T-helper 1 cell treated with Interleukin-12 subunit alpha and Interleukin-12 subunit beta and Interleukin-4 antibody, amounts not matched to agents 30 ng/mL and 1 ng/mL, for 36 hours (primary cell): Measurements from ENCODE around the gene SPC24. TPM values are rescaled to one million over a fixed set of nuclear protein-coding genes. Genes with fewer than 3 reads are reported as not detected.

Experiments
- intact Hi-C: fragments of 100-400 bp; cut with micrococcal nuclease; formaldehyde crosslinking; loops from one replicate; pipeline ENCODE4 v1.15.1; 2024
- total RNA-seq: library from RNA; stranded (reverse); gene quantifications from 2 replicates; pipeline ENCODE4 v1.2.3, GENCODE V29; 2022

SPC24 gene
- total RNA-seq, 1 donor from 2014 or later: 35.6 TPM

GRCh38 chr19:11098327-11098726 is 57.3 kb downstream of the SPC24 start:
- intact Hi-C loops: loop anchor here (5.0 to 10.0 kb wide), 3 partner anchors 39 to 904 kb away; partner anchors contain the start of genes DNMT1 and ILF3

GRCh38 chr19:11097367-11097766 is 58.2 kb downstream of the SPC24 start:
- intact Hi-C loops: loop anchor here (5.0 to 10.0 kb wide), 3 partner anchors 40 to 903 kb away; partner anchors contain the start of genes DNMT1 and ILF3

DNA sequence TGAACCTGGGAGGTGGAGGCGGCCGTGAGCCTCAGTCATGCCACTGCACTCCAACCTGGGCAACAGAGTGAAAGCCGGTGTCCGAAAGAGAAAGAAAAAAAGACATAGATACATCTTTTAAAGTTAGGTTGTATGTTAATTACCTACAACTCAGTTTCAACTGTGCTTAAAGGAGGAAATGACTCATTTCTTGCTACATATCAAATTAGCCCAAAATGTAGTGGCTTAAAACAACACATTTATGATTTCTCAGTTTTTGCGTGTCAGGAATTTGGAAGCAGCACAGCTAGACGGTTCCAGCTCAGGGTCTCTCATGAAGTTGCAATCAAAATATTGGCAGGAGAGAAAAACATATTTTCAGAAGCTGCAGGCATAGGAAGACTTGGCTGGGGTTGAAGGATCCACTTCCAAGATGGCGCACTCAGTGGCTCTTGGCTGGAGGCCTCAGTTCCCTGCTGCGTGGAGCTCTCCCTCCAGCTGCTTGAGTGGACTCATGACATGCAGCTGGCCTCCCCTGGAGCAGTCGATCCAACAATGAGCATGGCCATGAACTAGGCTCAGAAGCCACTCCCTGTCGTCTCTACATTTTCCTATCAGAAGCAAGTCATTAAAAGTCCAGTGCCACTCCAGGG is 59.3 kb downstream of the SPC24 start:
- intact Hi-C loops: loop anchor here (1.0 to 10.0 kb wide), 5 partner anchors 41 to 902 kb away; partner anchors contain the start of genes DNMT1, ILF3 and SPC24

Other genes starting within 250 kb of the SPC24 start
- 27.0 and 32.0 TPM in 2 replicates for gene YIPF2, start 227.1 kb downstream of the SPC24 start, total RNA-seq
- gene TIMM29, start 227.0 kb downstream of the SPC24 start, total RNA-seq: 19.9 and 23.0 TPM in 2 replicates
- gene SMARCA4, start 194.8 kb downstream of the SPC24 start, total RNA-seq: 118 and 120 TPM in 2 replicates
- 116 and 121 TPM in 2 replicates for gene LDLR, start 66.3 kb downstream of the SPC24 start, total RNA-seq
- 0.64 and 2.2 TPM in 2 replicates for gene KANK2, start 41.8 kb upstream of the SPC24 start, total RNA-seq
- not detected in 2 replicates for gene ANGPTL8, start 83.8 kb upstream of the SPC24 start, total RNA-seq
- gene DOCK6, start 106.7 kb upstream of the SPC24 start, total RNA-seq: 0.27 and 0.66 TPM in 2 replicates
- not detected in 2 replicates for gene TSPAN16, start 140.4 kb upstream of the SPC24 start, total RNA-seq
- gene RAB3D, start 183.9 kb upstream of the SPC24 start, total RNA-seq: 8.2 and 9.4 TPM in 2 replicates
- gene TMEM205, start 190.5 kb upstream of the SPC24 start, total RNA-seq: 38.6 and 41.9 TPM in 2 replicates
- 18.2 and 22.5 TPM in 2 replicates for gene CCDC159, start 190.7 kb upstream of the SPC24 start, total RNA-seq
- 2.5 and 2.6 TPM in 2 replicates for gene PLPPR2, start 199.7 kb upstream of the SPC24 start, total RNA-seq
- 2.9 and 3.2 TPM in 2 replicates for gene SWSAP1, start 218.9 kb upstream of the SPC24 start, total RNA-seq
- gene EPOR, start 228.5 kb upstream of the SPC24 start, total RNA-seq: 5.2 and 6.4 TPM in 2 replicates